ENCODE results near the gene CA5B.
A peak's percentile ranks its signal among the peaks of the same experiment; 100 is the strongest.

CA5B gene

GRCh38 chrX:15804563-15804962 is 66.5 kb downstream of the CA5B start:
- no peak for DNase-seq (ENCODE audit: extremely low read depth, low read depth)
- TF ChIP-seq CTCF (IDR thresholded peaks at IDR 0.05; ENCODE audit: low read depth, low read length): no peak

DNA sequence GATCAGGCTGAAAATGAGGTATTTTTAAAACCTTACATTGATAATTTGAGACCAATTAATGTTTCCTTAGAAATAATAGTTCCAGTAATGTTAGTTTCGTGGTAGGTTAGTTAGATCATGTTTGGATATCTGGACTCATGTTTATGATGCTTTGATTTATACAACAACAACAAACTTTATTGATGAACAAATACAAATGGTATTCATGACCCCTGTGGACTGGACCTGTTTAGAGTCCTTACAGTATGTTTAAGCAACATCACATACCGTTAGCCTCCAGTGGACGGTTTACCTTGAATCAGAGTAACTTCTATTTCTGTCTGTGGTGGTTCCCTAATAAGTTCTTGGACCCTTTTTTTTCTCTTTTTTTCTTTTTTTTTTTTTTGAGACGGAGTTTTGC is 70.2 kb downstream of the CA5B start:
- DNase-seq (ENCODE audit: extremely low read depth, low read depth): no peak
- TF ChIP-seq CTCF (IDR thresholded peaks at IDR 0.05; ENCODE audit: low read depth, low read length): no peak

DNA sequence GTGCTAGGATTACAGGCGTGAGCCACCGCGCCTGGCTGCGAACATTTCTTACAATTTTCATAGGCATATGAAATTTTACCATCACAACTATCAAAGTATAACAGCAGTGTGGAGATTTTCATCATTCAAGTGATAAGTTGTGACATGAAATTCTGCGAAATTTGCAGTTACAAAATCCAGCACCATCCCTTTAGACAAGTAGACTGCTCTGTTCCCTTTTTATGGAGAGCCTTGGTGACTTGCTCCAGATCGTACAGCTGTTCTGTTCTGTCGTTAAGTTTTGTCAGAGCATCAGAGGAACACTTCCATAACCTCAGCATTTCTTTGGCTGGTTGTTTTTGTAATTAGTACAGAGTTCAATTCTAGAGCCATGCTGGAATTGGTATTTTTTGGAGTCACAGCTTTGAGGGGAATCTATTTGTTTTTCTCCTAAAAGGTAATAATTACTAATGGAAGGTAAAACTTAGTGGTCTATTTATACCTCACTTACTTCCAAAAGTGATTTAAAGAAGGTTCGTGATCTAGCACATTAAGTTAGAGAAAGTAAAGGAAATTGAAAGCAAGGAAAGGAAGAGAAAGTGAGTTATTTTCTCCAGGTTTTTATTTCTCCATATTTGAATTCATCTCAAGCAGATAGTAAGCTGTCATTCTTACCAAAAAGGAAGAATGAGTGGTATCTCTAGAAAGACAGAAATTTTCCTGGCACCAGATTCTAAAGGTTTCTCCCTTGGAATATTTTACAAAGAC is 74.3 kb downstream of the CA5B start:
- TF ChIP-seq CTCF (IDR thresholded peaks at IDR 0.05; ENCODE audit: low read depth, low read length): no peak
- DNase-seq (ENCODE audit: extremely low read depth, low read depth): no peak

- no peak for TF ChIP-seq CTCF (IDR thresholded peaks at IDR 0.05; ENCODE audit: low read depth, low read length)
Observed at GRCh38 chrX:15813416-15813815, 75.3 kb downstream of the CA5B start.

DNA sequence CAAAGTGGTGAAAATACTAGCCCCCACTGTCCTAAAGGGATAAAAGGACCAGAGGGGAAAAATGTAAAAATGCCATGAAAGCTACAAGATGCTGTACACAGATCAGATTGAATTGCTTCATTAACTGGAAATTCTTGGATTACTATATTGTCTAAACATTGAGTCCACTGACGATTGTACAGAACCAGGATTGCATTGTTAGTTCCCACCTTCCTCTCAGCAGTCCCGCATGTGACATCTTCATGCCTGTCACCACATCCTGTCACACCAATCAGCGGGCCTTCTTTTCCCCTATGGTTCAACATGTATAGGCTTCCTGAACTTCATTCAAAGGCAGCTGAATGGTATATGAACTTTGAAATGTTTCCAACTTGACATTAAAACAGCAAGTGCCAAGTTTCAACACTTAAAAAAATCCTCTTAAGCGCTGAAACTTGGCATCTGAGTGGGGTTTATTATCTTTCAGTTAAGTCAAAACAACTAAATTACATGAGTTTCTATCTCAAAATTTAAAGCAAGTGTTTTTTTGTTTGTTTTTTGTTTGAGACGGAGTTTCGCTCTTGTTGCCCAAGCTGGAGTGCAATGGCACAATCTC is 76.8 kb downstream of the CA5B start:
- no peak for DNase-seq (ENCODE audit: extremely low read depth, low read depth)
- TF ChIP-seq CTCF (IDR thresholded peaks at IDR 0.05; ENCODE audit: low read depth, low read length): no peak

More at GRCh38 chrX:15813416-15813815, 75.3 kb downstream of the CA5B start:
- no peak for DNase-seq (ENCODE audit: extremely low read depth, low read depth)

DNA sequence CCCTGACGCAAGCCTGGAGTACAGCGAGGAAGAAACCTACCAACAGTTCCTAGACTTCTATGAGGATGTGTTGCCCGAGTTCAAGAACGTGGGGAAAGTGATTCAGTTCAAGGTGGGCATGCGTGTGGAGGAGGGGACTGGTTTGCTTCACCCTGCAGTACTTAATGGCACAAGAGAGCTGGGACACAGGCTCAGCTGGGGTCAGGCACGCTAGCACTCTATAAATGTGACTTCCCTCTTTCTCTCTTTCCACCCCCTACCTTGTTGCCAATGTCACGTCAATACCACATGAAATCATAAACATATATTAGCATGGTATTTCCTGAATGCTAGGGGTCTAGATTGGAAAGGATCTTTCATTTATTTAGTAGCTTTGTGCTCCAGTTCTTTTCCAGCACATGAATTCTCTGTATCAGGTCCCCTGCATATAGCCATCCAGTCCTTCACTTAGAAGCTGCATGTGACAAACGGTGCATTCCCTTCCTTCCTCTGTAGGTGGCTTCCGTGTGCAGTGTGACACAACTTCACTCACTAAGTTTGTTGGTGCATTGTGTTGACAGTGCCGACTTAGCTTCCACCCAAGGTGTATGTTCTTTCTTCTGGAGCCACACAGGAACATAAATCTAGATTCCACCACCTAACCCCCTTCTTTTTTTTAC is 77.8 kb downstream of the CA5B start:
- no peak for DNase-seq (ENCODE audit: extremely low read depth, low read depth)
- TF ChIP-seq CTCF (IDR thresholded peaks at IDR 0.05; ENCODE audit: low read depth, low read length): peak; percentile 34

DNA sequence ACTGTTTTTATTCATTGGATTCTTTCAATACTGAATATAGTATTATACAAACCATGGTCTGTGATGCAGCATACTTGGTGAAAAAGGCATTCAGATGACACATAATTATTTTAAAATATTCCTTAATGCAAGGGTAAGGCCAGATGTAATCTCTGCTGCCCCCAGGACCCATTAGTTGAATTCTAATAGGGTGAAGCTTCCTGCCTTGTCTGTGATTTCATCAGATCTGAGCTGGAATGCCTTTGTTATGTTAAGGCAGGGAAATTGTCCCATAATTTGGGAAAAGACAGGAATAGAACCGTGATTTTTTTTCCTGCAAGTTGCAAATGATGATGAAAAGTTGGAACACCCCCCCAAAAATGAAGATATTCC is 78.4 kb downstream of the CA5B start:
- no peak for DNase-seq (ENCODE audit: extremely low read depth, low read depth)
- TF ChIP-seq CTCF (IDR thresholded peaks at IDR 0.05; ENCODE audit: low read depth, low read length): no peak

All from AG09319 (cell line).